Dedifferentiated amniotic fluid mesenchymal stem cell (primary cell): ENCODE results near the gene CCNK.
A peak's percentile ranks its signal among the peaks of the same experiment; 100 is the strongest.

Source experiments
- DNase-seq: peaks from one replicate; pipeline ENCODE4 v3.0.0-alpha.2; 2016; ENCODE audit errors: extremely low spot score

Gene CCNK

DNA sequence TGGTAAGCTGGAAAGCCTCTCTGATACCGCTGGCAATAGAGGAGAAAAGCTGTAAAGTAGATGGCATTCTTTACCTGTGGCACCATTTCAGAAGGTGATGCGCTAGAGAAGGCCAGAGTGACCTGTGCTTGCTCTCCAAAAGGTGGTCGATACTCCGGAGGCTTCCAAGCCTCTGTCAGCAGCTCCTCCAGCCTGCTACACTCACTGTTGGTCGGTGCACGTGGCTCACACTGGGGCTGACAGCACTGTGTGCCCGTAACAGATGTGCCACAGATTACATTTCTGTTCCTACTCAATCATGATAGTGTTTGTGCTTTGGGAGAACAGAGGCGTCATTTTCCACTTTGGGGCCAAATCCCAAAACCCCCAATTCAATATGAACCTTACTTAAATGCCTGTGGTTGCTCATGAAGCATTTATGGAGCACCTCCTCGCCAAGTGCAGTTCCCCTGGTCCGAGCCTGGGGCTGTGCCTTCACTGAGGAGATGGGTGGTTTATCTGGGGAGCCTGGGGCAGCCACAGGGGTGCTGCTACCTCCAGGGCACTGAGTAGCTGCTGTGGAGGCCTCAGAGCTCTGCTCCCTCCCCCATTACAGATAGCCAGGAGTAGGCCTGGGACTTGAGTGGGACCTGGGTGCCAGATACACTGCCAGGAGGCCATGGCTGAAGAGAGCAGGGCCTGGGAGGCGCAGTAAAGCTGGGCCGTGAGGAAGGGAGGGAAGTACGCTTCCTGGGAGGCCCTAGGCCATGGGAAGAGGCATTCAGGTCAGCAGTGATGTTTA lies 26.8 kb downstream of the CCNK start:
- no peak for DNase-seq

DNA sequence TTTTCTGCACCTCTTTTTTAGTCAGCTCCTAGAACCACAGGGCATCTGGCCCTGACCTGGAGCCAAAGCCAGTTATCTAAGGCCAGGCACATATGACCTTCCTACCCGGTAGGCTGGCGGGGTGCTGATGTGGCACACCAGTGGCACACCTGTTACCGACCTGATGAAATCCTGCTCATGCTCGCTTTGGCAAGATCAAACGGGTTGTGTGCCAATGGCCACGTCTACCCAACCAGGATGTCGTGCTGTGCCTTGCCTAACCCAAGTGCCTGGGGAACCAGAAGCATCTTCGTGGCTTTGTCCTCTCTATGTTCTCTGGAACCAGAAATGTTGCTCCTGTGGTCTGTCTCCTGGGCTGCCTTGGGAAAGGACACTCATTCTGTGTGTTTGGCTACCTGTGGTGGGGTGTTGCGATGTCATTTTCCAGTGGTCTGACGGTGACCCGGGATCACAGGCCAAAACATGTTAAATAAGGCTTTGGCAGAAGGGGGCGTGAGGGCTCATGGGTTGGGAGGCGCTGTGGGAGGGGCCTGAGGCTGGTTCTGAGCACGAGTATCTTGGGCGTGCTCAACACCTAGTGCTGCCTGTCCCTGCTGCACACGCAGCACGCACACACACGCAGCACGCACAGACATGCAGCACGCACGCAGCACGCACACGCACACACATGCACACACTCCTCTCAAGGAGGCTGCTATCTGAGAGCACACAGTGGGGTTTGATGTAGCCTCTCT lies 27.9 kb downstream of the CCNK start:
- DNase-seq = no peak

- no peak for DNase-seq
These were observed 28.8 kb downstream of the CCNK start for GRCh38 chr14:99509871-99510555.

DNA sequence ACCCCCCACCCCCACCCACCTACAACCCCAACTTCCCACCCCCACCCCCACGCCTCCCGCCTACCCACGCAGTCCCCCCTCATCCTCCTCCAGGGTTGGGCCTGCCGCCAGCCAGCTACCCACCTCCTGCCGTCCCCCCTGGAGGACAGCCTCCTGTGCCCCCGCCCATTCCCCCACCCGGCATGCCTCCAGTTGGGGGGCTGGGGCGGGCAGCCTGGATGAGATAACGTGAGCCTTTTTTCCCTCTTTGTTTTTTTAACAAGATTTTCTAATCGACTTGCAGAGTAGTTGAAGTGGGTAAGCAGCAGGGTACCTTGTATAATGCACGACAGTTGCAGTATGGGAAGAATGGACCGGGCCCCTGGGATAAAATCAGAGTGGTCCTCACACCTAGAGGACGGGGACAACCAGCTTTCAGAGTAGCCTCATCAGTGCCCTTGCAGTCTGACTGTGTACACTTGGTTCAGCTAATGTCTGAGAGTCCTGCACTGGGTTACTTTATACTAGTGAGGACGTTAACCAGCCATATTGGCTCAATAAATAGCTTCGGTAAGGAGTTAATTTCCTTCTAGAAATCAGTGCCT lies 29.4 kb downstream of the CCNK start:
- no peak for DNase-seq

DNA sequence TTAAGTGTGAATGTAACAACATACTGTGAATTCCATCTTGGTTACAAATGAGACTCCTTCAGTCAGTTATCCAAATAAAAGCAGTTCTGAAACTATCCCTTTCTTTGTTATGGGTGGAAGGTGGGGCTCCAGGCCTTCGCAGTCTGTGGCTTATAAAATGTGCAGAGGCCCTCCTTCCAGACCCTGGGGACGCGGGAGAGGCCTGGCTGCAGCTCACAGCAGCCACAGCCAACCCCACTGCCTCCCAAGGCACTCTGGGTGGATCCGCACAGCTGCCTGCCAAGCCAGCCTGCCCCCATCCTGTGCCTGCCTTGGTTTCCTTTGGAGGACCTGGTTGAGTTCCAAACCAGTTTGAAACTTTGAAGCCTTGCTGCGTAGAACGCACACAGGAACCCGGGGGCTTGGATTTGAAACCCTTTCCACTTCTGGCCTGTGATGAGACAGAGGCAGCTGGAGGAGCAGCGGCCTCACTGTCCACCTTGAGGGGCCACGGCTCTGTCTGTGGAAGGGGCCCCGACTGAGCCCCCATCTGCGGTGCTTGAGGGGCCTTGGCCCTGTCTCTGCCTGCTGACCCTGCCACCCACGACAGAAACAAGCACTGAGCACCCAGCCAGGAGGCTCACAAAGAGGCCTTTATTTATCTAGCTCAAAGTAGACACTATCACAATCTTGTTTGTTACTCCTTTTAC lies 30.4 kb downstream of the CCNK start:
- peak; percentile 40 for DNase-seq

GRCh38 chr14:99512110-99512449 lies 30.9 kb downstream of the CCNK start:
- DNase-seq = no peak

DNA sequence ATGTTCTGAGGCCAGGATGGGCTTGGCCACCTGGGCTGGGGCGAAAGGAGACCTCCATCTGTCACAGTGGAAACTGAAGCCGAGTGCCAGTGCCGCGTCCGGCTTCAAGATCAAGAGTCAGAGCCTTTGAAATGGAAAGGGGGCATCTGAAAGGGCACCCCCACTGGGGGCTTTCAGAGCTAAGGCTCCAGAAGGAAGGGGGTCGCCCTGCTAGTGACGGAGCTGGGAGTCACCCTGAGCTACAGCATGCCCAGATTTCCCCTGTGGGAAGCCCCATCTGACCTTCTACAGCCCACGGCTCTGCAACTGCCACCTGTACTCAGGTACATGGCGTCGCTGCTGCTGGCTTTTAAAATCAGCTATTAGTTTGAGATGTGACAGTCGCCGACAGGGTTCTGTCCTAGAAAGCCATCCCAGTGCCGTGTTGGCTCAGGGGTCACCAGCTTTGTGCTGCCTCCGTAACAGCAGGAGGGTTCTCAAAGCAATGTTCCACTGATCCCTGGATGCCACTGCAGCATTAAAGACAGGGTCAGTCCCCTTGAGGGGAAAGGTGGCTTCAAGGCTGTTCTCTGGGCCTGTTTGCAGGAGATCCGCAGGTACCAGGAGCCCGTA lies 31.5 kb downstream of the CCNK start:
- DNase-seq = no peak

DNA sequence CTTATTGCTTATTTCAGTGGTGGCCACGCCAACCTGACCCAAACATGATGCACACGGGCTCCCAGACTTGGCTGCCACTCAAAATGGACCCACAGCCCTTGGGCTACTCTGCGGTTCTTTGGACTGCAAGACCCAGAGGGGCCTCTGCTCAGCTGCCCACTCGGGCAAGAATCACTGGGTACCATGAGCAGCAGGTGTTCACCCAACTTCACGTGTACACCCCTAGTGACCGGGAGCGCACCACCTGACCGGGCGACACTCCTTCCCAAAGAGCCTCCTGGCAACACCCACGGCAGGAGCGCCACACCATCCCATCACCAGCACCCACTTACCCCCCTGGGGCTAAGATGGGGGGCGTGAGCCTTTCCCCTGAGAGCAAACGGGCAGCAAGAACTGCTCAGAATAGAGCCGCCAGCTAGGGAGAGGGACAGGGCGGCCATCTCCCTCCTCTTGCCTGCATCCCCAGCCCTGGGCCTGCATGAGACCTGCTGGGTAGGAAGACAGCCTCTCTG lies 32.0 kb downstream of the CCNK start:
- no peak for DNase-seq

GRCh38 chr14:99513946-99514551 lies 32.8 kb downstream of the CCNK start:
- DNase-seq = no peak

- no peak for DNase-seq
These were observed 33.5 kb downstream of the CCNK start for GRCh38 chr14:99514552-99515300.

- no peak for DNase-seq
These were observed 34.3 kb downstream of the CCNK start for GRCh38 chr14:99515301-99516155.

DNA sequence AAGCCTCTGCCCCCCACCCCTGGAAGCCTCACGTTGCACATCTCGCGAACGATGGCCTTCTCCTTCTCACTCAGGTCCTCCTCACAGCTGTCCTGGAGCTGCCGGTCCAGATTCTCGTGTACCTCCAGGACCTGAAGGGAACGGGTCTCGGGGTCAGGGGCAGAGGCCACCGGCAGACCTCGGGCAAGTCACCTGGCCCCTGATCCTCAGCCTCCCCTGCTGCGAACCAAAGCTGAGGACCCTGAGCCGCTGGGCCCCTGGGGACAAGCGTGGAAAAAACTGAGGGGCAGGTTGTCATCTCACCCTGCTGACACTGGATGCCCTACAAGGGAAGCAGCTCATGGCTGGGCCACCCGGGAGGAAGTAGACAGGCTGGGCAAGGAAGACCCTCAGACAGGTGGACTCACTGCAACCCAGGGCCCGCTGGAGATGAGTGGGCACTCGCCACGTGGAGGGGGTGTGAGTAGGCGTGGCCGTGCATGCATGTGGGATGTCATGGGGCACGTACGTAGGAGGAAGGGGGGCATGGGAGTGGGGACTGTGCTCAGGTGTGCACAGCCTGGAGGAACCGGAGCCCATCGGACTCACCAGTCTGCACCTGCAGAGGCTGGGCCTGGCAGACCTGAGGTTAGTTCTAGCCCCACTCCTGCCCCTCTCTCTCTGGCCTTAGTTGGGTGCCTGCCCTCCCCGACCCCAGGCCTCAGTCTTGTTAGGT lies 35.1 kb downstream of the CCNK start:
- DNase-seq = no peak

DNA sequence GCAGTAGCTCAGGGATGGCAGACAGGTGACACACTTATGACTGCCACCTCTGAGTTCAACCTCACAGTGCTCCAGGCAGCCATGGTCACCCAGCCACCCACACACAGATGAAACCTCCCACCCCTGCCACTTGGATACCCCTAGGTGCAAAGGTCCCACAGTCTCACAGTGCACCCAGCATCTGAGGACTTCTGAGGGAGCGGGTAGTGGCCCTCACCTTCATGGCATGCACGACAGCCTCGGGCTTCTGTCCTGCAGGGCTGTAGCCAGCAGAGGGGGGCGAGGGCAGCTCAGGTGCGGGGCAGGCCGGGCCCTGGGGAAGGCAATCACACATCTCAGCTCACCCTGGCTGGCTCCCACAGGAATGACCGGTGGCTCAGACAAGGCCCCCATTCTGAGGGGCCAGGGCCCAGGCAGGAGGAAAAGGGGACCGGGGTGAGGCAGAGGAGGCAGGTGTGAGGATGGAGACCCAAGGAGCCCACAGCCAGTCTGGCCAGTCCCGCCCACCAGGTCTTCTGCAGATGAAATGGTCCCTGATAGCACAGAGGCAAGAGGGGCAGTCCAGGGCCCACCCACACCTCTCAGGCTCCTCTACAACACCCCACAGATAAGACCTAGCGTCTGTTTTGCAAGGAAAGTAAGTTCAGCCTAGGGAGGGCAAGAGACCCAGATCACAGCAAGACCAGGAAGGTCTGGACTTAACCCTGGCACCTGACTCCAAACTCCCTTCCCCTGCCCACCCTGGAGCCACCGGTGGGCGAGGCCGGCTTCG lies 35.8 kb downstream of the CCNK start:
- no peak for DNase-seq

- DNase-seq = no peak
These were observed 36.6 kb downstream of the CCNK start for GRCh38 chr14:99517643-99518381.

DNA sequence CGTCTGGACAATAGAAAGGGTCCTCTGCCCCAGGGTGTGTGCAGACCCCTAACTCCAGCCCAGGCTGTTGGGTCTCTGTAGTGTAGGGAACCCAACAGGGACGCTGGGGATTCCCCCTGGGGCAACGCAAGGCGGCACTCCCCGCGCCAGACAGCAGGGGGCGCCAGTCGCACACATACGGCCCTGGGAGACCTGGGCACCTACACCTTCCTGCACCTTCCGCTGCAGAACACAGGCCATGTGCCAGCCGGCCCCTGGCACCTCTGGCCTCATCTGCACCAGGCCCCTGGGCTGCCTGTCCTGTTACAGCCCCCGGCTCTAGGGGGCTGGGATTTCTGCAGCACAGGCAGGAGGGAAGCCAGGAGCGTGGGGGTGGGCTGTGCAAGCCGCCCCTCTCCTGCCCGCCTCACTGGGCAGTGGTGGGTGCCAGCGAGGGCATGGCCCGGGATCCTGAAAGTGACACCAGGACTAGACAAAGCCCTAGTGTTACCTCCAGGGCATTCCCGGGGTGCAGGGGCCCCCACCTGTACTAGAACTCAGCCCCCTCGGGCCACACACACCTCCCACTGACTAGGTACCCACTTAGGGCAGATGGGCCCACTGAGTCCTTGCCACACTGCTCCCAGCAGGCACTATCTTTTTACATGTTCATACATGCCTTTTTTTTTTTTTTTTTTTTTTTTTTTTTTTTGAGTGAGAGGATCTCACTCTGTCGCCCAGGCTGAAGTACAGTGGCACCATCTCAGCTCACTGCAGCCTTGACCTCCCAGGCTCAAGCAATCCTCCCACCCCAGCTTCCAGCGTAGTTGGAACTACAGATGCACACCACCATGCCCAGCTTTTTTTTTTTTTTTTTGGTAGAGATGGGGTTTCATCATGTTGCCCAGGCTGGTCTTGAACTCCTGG lies 37.5 kb downstream of the CCNK start:
- no peak for DNase-seq

GRCh38 chr14:99519347-99519881 lies 38.2 kb downstream of the CCNK start:
- DNase-seq = no peak
